SK-N-MC (cell line): ENCODE data around the gene INAFM2.

Experiments used
- EZH2 ChIP-seq: fragments of 200-600 bp; sonication (generic); IDR thresholded peaks from one replicate; pipeline ENCODE4 v1.6.1; 2017; ENCODE audit warnings: antibody characterized with exemption
- POLR2AphosphoS5 ChIP-seq: IDR thresholded peaks from 2 replicates; pipeline ENCODE4 v1.6.1; 2012; ENCODE audit warnings: mild to moderate bottlenecking, low read depth, low read length, borderline replicate concordance

DNA sequence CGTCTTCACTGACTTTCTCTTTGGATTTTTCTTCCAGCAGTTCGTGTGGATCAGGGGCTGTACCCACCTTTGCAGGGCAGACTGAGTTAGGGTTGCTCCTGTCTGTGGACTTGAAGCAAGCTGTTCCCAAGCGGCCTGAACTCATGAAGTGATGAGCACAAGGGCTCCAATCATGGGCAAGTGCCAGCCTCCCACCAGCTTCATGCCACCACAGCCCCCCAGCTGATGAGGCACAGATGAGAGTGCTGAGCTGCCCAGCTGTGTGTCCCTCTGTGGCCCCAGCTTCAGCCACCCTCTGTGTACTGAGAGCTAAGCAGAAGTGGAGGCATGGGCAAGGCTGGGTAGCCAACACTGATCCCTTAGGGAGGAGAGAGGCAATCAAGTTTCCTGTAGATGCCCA, 12.5 kb upstream of the INAFM2 start:
- TF ChIP-seq POLR2AphosphoS5 = no peak
- TF ChIP-seq EZH2 = no peak
